A673 (cell line): Measurements from ENCODE around the gene PELI2. TPM values are rescaled to one million over a fixed set of nuclear protein-coding genes. Genes with fewer than 3 reads are reported as not detected.

Source experiments
- BruUV-seq: library from RNA; stranded (reverse); fragments of 400-500 nt; replicated peaks from 2 replicates; lab custom pipeline; 2021; lab: Mats Ljungman, UMichigan
- CTCF ChIA-PET: fragments of 300-600 bp; sonication (Branson Sonifier 250); formaldehyde crosslinking; loops from one replicate; lab custom pipeline; 2022; ENCODE audit warnings: antibody characterized with exemption; lab: Charles Lee
- POLR2A ChIA-PET: fragments of 300-600 bp; sonication (Branson Sonifier 250); formaldehyde crosslinking; loops from one replicate; lab custom pipeline; 2022; ENCODE audit warnings: antibody characterized with exemption; ENCODE audit not compliant: low non-redundant PET; lab: Charles Lee
- DNase-seq: peaks from one replicate; pipeline ENCODE4 v3.0.0-alpha.2; 2015; ENCODE audit warnings: low spot score
- H3K27ac ChIP-seq: fragments of 200-600 bp; sonication (generic); 2 replicates; pipeline ENCODE4 v1.5.1; 2016; ENCODE audit warnings: mixed run types, low read depth, mild to moderate bottlenecking, mixed read lengths, antibody characterized with exemption, low read length; ENCODE audit not compliant: poor library complexity, severe bottlenecking
- H3K27me3 ChIP-seq: fragments of 200-600 bp; sonication (generic); replicated peaks from 2 replicates; pipeline ENCODE4 v1.6.1; 2017; ENCODE audit warnings: mixed run types, low read depth, mild to moderate bottlenecking, mixed read lengths, antibody characterized with exemption, low read length; ENCODE audit not compliant: insufficient read depth, poor library complexity
- H3K36me3 ChIP-seq: fragments of 200-600 bp; sonication (generic); 2 replicates; pipeline ENCODE4 v1.6.1; 2016; ENCODE audit warnings: mixed run types, mild to moderate bottlenecking, mixed read lengths, antibody characterized with exemption, low read length; ENCODE audit not compliant: insufficient read depth, poor library complexity, severe bottlenecking
- H3K4me1 ChIP-seq: fragments of 200-600 bp; sonication (generic); 2 replicates; pipeline ENCODE4 v1.6.1; 2017; ENCODE audit warnings: mixed run types, mild to moderate bottlenecking, mixed read lengths, antibody characterized with exemption, low read length; ENCODE audit not compliant: insufficient read depth, poor library complexity, severe bottlenecking
- H3K4me3 ChIP-seq: fragments of 200-600 bp; sonication (generic); 2 replicates; pipeline ENCODE4 v1.5.1; 2016; ENCODE audit warnings: low read depth, mixed run types, mild to moderate bottlenecking, mixed read lengths, low read length; ENCODE audit not compliant: poor library complexity, severe bottlenecking
- H3K9me3 ChIP-seq: fragments of 200-600 bp; sonication (generic); 2 replicates; pipeline ENCODE4 v1.6.1; 2016; ENCODE audit warnings: mixed run types, low read depth, mild to moderate bottlenecking, mixed read lengths, antibody characterized with exemption, low read length; ENCODE audit not compliant: poor library complexity, severe bottlenecking
- CTCF ChIP-seq: fragments of 300-800, 200-600 bp; sonication (generic); conservative IDR thresholded peaks from 2 replicates; pipeline ENCODE4 v1.5.1; 2017; ENCODE audit warnings: low read depth, mild to moderate bottlenecking, antibody characterized with exemption, low read length, moderate library complexity, mixed read lengths
- EZH2 ChIP-seq: fragments of 200-600 bp; sonication (generic); IDR thresholded peaks from 2 replicates; pipeline ENCODE4 v1.6.1; 2017; ENCODE audit warnings: borderline replicate concordance, low read depth, mild to moderate bottlenecking, mixed read lengths, antibody characterized with exemption, low read length; ENCODE audit not compliant: poor library complexity, severe bottlenecking
- intact Hi-C: fragments of 100-400 bp; cut with micrococcal nuclease; formaldehyde crosslinking; loops from one replicate; pipeline ENCODE4 v1.10.0; 2022; ENCODE audit not compliant: unreplicated experiment
- total RNA-seq: library from RNA; stranded (reverse); gene quantifications from 2 replicates; pipeline ENCODE4 v1.2.3, GENCODE V29; 2021

PELI2 gene
- total RNA-seq, 1 experiment from 2014 or later: 5.5 TPM

GRCh38 chr14:56243110-56243509 lies 124.9 kb downstream of the PELI2 start:
- Histone ChIP-seq H3K4me3 (no peak overlapping the region), H3K36me3 (no peaks in the 10 kb centered on the region), H3K9me3 (no peaks in the 10 kb centered on the region), H3K27ac (no peak overlapping the region), H3K27me3 (no peaks in the 10 kb centered on the region), H3K4me1 (peaks cover 11% of the 10 kb centered on the region)
- DNase-seq: peak; percentile 58
- BruUV-seq: no TSS peak
- ChIA-PET CTCF (no interaction called here), POLR2A (no interaction called here)
- intact Hi-C loops: no loop called here
- TF ChIP-seq CTCF: no peak
- TF ChIP-seq EZH2: no peak

GRCh38 chr14:56244138-56244789 lies 126.1 kb downstream of the PELI2 start:
- ChIA-PET CTCF (no interaction called here), POLR2A (no interaction called here)
- H3K36me3 ChIP-seq: no peaks in the 10 kb centered on the region
- intact Hi-C loops: no loop called here
- H3K4me1 ChIP-seq: peaks cover 11% of the 10 kb centered on the region
- H3K4me3 ChIP-seq: no peak overlapping the region
- no TSS peak for BruUV-seq
- no peaks in the 10 kb centered on the region for H3K9me3 ChIP-seq
- no peak overlapping the region for H3K27ac ChIP-seq
- DNase-seq: peak; percentile 41
- TF ChIP-seq CTCF (no peak), EZH2 (no peak)
- H3K27me3 ChIP-seq: no peaks in the 10 kb centered on the region

- Histone ChIP-seq H3K27me3 (no peaks in the 10 kb centered on the region), H3K4me3 (no peak overlapping the region), H3K27ac (no peak overlapping the region), H3K4me1 (peaks cover 11% of the 10 kb centered on the region), H3K9me3 (no peaks in the 10 kb centered on the region), H3K36me3 (no peaks in the 10 kb centered on the region)
- ChIA-PET POLR2A (no interaction called here), CTCF (interaction anchor here (0.6 kb wide), 1 partner anchor 809 kb away, joined by 5 read pairs; no protein-coding TSS in a partner anchor)
- intact Hi-C loops: no loop called here
- no TSS peak for BruUV-seq
- TF ChIP-seq CTCF: peak; percentile 60
- no peak for TF ChIP-seq EZH2
- DNase-seq: no peak
These were observed 129.4 kb downstream of the PELI2 start for GRCh38 chr14:56247495-56248200.
